SK-N-SH (cell line): ENCODE measurements around the gene AKAP4. TPM values are rescaled to one million over a fixed set of nuclear protein-coding genes. Genes with fewer than 3 reads are reported as not detected.

Experiments used
- CTCF ChIA-PET: fragments of 300-600, 350-600 bp; formaldehyde crosslinking; extraction: SDS; loops from one replicate; lab custom pipeline; 2021; lab: Yijun Ruan, JAX
- POLR2A ChIA-PET: fragments of 350-600 bp; sonication (Branson Sonifier 250); formaldehyde crosslinking; extraction: SDS; loops from one replicate; lab custom pipeline; 2020; ENCODE audit warnings: antibody characterized with exemption, inconsistent platforms; lab: Yijun Ruan, JAX
- DNase-seq: peaks from one replicate; pipeline ENCODE4 v3.0.0; 2012
- H2AFZ ChIP-seq: fragments of 200-600 bp; sonication (generic); 2 replicates; pipeline ENCODE4 v1.8.1; 2016; ENCODE audit warnings: antibody characterized with exemption, mild to moderate bottlenecking, low read depth
- H3F3A ChIP-seq: fragments of 200-600 bp; sonication (generic); replicated peaks from 2 replicates; pipeline ENCODE3; 2016; ENCODE audit warnings: antibody characterized with exemption, mild to moderate bottlenecking; ENCODE audit not compliant: insufficient read depth
- H3K27ac ChIP-seq, 2 experiments: fragments of 200-500 bp in 1 of 2; fragments of 200-600 bp in 1 of 2; sonication (Bioruptor generic) in 1 of 2; sonication (generic), shearing (Covaris generic) in 1 of 2; 2 replicates each; pipeline versions ENCODE4 v1.5.1 to v1.6.1; 2014 to 2016; ENCODE audit warnings: low read depth in 2 of 2, inconsistent platforms in 1 of 2, low read length in 1 of 2, mild to moderate bottlenecking in 1 of 2, mixed read lengths in 1 of 2
- H3K27me3 ChIP-seq: fragments of 200-600 bp; sonication (generic), shearing (Covaris generic); 2 replicates; pipeline ENCODE4 v1.6.1; 2016; ENCODE audit warnings: mixed run types; ENCODE audit not compliant: insufficient read depth
- H3K36me3 ChIP-seq, 2 experiments: fragments of 200-500 bp in 1 of 2; fragments of 200-600 bp in 1 of 2; sonication (Bioruptor generic) in 1 of 2; sonication (generic) in 1 of 2; replicated peaks in 1 of 2; 2 replicates each; pipeline versions ENCODE3 to v1.5.1; 2014 to 2016; ENCODE audit warnings: low read length in 1 of 2, mild to moderate bottlenecking in 1 of 2; ENCODE audit not compliant: insufficient read depth in 2 of 2, control insufficient read depth in 1 of 2
- H3K4me1 ChIP-seq, 2 experiments: fragments of 200-500 bp in 1 of 2; fragments of 200-600 bp in 1 of 2; sonication (Bioruptor generic) in 1 of 2; sonication (generic), shearing (Covaris generic) in 1 of 2; 2 replicates each; pipeline versions ENCODE4 v1.5.1 to v1.6.1; 2014 to 2016; ENCODE audit warnings: low read depth in 1 of 2, low read length in 1 of 2, mixed run types in 1 of 2; ENCODE audit not compliant: insufficient read depth in 2 of 2, control insufficient read depth in 1 of 2
- H3K4me2 ChIP-seq: fragments of 200-600 bp; sonication (generic), shearing (Covaris generic); 2 replicates; pipeline ENCODE4 v1.6.1; 2017; ENCODE audit warnings: mixed run types
- H3K4me3 ChIP-seq, 2 experiments: fragments of 200-500 bp in 1 of 2; fragments of 200-600 bp in 1 of 2; sonication (Bioruptor generic) in 1 of 2; sonication (generic), shearing (Covaris generic) in 1 of 2; 2 replicates each; pipeline versions ENCODE4 v1.5.1 to v1.8.1; 2014 to 2016; ENCODE audit warnings: low read depth in 2 of 2, inconsistent platforms in 1 of 2, low read length in 1 of 2, mild to moderate bottlenecking in 1 of 2, mixed read lengths in 1 of 2, moderate library complexity in 1 of 2
- H3K79me2 ChIP-seq: fragments of 200-600 bp; sonication (generic); 2 replicates; pipeline ENCODE4 v1.8.1; 2017; ENCODE audit warnings: mild to moderate bottlenecking; ENCODE audit not compliant: insufficient read depth
- H3K9ac ChIP-seq: fragments of 200-600 bp; sonication (generic); 2 replicates; pipeline ENCODE4 v1.6.1; 2017; ENCODE audit warnings: mixed run types
- H3K9me2 ChIP-seq: fragments of 200-600 bp; sonication (generic); 2 replicates; pipeline ENCODE4 v1.6.1; 2017; ENCODE audit warnings: mixed run types
- H3K9me3 ChIP-seq: fragments of 200-600 bp; sonication (generic); 2 replicates; pipeline ENCODE4 v1.6.1; 2017; ENCODE audit warnings: mixed run types, mild to moderate bottlenecking, moderate library complexity
- H4K20me1 ChIP-seq: fragments of 200-600 bp; sonication (generic); 2 replicates; pipeline ENCODE4 v1.6.1; 2017; ENCODE audit warnings: mild to moderate bottlenecking, mixed run types; ENCODE audit not compliant: insufficient read depth
- CHD2 ChIP-seq: fragments of 150-350 bp; IDR thresholded peaks from 2 replicates; pipeline ENCODE4 v1.6.1; 2018; ENCODE audit warnings: low read length; ENCODE audit not compliant: partially characterized antibody
- CTCF ChIP-seq: fragments of 200-600 bp; sonication (generic); IDR thresholded peaks from 2 replicates; pipeline ENCODE4 v1.6.1; 2017; ENCODE audit warnings: antibody characterized with exemption, mild to moderate bottlenecking, moderate library complexity
- ELF1 ChIP-seq: IDR thresholded peaks from 2 replicates; pipeline ENCODE4 v1.4.0; 2012
- FOXJ3 ChIP-seq: sonication (generic); formaldehyde crosslinking; IDR thresholded peaks from 2 replicates; pipeline ENCODE4 v1.5.1; 2020; ENCODE audit warnings: mild to moderate bottlenecking, missing genetic modification reagents
- FOXM1 ChIP-seq: IDR thresholded peaks from 2 replicates; pipeline ENCODE4 v1.4.0; 2012; ENCODE audit warnings: low read depth, mild to moderate bottlenecking
- IRF3 ChIP-seq: fragments of 150-350 bp; IDR thresholded peaks from 2 replicates; pipeline ENCODE4 v1.6.1; 2016; ENCODE audit warnings: mild to moderate bottlenecking, low read depth, low read length
- JUND ChIP-seq: IDR thresholded peaks from 2 replicates; pipeline ENCODE4 v1.4.0; 2012
- NRF1 ChIP-seq: IDR thresholded peaks from 2 replicates; pipeline ENCODE4 v1.6.1; 2012; ENCODE audit warnings: low read depth, mild to moderate bottlenecking, low read length
- RXRA ChIP-seq: IDR thresholded peaks from 2 replicates; pipeline ENCODE4 v1.4.0; 2012; ENCODE audit warnings: low read depth, mild to moderate bottlenecking, borderline replicate concordance
- TAF1 ChIP-seq: IDR thresholded peaks from 2 replicates; pipeline ENCODE4 v1.6.1; 2012; ENCODE audit warnings: low read depth, mild to moderate bottlenecking, low read length, moderate library complexity, borderline replicate concordance
- TEAD4 ChIP-seq: IDR thresholded peaks from 2 replicates; pipeline ENCODE4 v1.4.0; 2012; ENCODE audit warnings: mild to moderate bottlenecking, borderline replicate concordance; ENCODE audit not compliant: insufficient read depth
- USF2 ChIP-seq: fragments of 150-350 bp; IDR thresholded peaks from 2 replicates; pipeline ENCODE4 v1.6.1; 2017; ENCODE audit warnings: antibody characterized with exemption, low read length, low read depth, borderline replicate concordance
- YY1 ChIP-seq: IDR thresholded peaks from 2 replicates; pipeline ENCODE4 v1.4.0; 2012; ENCODE audit warnings: low read depth, mild to moderate bottlenecking
- ZBTB33 ChIP-seq: IDR thresholded peaks from 2 replicates; pipeline ENCODE4 v1.4.0; 2012; ENCODE audit warnings: low read depth, borderline replicate concordance
- WGBS: methylation state at CpG from one replicate; pipeline ENCODE4 v1.1.6; 2017; ENCODE audit warnings: low lambda C conversion rate; 5-methylcytosine and 5-hydroxymethylcytosine counted together
- polyA plus RNA-seq, 3 experiments: library from polyadenylated mRNA; depleted of rRNA; stranded (reverse); fragments of >200 nt; gene quantifications; 2 replicates each; pipeline ENCODE4 v1.2.3, GENCODE V29; 2012

AKAP4 gene
- polyA plus RNA-seq, 1 of the 3 experiments (the other 2 are of a cell fraction): not detected

- DNase-seq: no peak
- CTCF ChIA-PET: no interaction called here
- no peaks in the 10 kb centered on the region for H3K36me3 ChIP-seq
These were observed 11.8 kb downstream of the AKAP4 start for GRCh38 chrX:50188859-50189600.

GRCh38 chrX:50183891-50184290 lies 16.9 kb downstream of the AKAP4 start:
- DNase-seq: no peak
- no peak overlapping the region for H3K9ac ChIP-seq
- no peak overlapping the region for H3K4me2 ChIP-seq
- no peak overlapping the region for H3K4me3 ChIP-seq
- TF ChIP-seq TAF1 (no peak), FOXJ3 (no peak), ZBTB33 (no peak), ELF1 (no peak), TEAD4 (no peak), CTCF (no peak), RXRA (no peak)
- no peaks in the 10 kb centered on the region for H4K20me1 ChIP-seq
- no peaks in the 10 kb centered on the region for H3K79me2 ChIP-seq
- 11% methylated on average over 3 of the region's 3 CpGs for WGBS
- H3K9me2 ChIP-seq: no peaks in the 10 kb centered on the region
- peaks cover 4% of the 10 kb centered on the region; the same call in 1 of the 2 replicates for H3K27me3 ChIP-seq
- no peaks in the 10 kb centered on the region for H3K9me3 ChIP-seq
- H3K4me1 ChIP-seq: no peaks in the 10 kb centered on the region; a peak in 1 of 4 replicates
- H3K27ac ChIP-seq: no peak overlapping the region
- ChIA-PET CTCF (interaction anchor here (1.0 kb wide), 1 partner anchor 307 kb away, joined by 3 read pairs; no protein-coding TSS in a partner anchor), POLR2A (no interaction called here)
- H3F3A ChIP-seq: no peaks in the 10 kb centered on the region
- H2AFZ ChIP-seq: no peak overlapping the region
- no peaks in the 10 kb centered on the region for H3K36me3 ChIP-seq

More at GRCh38 chrX:50188859-50189600, 11.8 kb downstream of the AKAP4 start:
- no peaks in the 10 kb centered on the region for H3F3A ChIP-seq
- no peaks in the 10 kb centered on the region for H4K20me1 ChIP-seq
- 22% methylated on average over 9 of the region's 9 CpGs for WGBS
- H3K4me3 ChIP-seq: no peak overlapping the region
- H3K27me3 ChIP-seq: peaks cover 6% of the 10 kb centered on the region; the same call in 1 of the 2 replicates
- no peaks in the 10 kb centered on the region for H3K79me2 ChIP-seq
- no peaks in the 10 kb centered on the region; a peak in 1 of 4 replicates for H3K4me1 ChIP-seq
- H2AFZ ChIP-seq: no peak overlapping the region
- no peak overlapping the region for H3K4me2 ChIP-seq
- no peaks in the 10 kb centered on the region for H3K9me2 ChIP-seq
- POLR2A ChIA-PET: no interaction called here
- no peak overlapping the region for H3K9ac ChIP-seq
- no peak overlapping the region for H3K27ac ChIP-seq
- no peak for TF ChIP-seq RXRA
- TF ChIP-seq FOXM1: no peak
- no peak for TF ChIP-seq YY1
- TF ChIP-seq JUND: no peak
- no peak for TF ChIP-seq TEAD4
- TF ChIP-seq USF2: no peak
- no peak for TF ChIP-seq NRF1
- no peak for TF ChIP-seq CHD2
- no peak for TF ChIP-seq IRF3
- no peaks in the 10 kb centered on the region for H3K9me3 ChIP-seq
